ENCODE results near the gene OR10A5.
"Not testable (repeated sequence)": the region's sequence is repeated elsewhere in the genome, so short reads cannot be mapped to it uniquely, and the experiment has no call there.

Gene OR10A5

GRCh38 chr11:6845383-6845782 is at the start of gene OR10A5:
TSS of gene OR10A5 (plus strand) at chr11:6845683. CDS start at chr11:6845683, 0 bp downstream.
- no peak within 1 kb of the TSS for H3K4me3 ChIP-seq (ENCODE audit: low read length)
- TF ChIP-seq ZNF274 (IDR thresholded peaks at IDR 0.05; ENCODE audit: low read depth, low read length): no peak

DNA sequence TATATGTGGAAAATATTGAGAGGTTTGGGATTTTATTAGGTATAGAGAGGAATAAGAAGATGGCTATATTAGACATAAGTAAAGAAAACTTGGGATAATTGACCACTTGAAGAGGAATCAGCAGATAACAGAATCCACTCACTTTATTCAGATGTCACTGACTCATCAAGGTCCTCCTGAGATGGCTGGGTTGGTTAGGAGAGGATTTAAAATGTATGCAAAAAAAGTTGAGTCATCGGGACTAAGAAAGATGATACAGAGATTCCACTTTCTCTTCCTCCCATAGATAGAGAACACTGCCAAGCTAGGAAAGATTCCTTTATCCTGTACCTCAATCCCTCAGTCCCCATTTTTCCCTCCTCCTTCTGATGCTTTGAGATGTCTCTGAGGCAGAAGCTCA is 46.1 kb upstream of the OR10A5 start, which contains the start of gene OR6A2:
OR6A2 (minus strand) TSS at position 288 of the 400 bp plus-strand sequence. CDS start 3,981 bp downstream, outside the sequence.
- no peak within 1 kb of the TSS for H3K4me3 ChIP-seq (ENCODE audit: low read length)
- TF ChIP-seq ZNF274 (IDR thresholded peaks at IDR 0.05; ENCODE audit: low read depth, low read length): no peak

DNA sequence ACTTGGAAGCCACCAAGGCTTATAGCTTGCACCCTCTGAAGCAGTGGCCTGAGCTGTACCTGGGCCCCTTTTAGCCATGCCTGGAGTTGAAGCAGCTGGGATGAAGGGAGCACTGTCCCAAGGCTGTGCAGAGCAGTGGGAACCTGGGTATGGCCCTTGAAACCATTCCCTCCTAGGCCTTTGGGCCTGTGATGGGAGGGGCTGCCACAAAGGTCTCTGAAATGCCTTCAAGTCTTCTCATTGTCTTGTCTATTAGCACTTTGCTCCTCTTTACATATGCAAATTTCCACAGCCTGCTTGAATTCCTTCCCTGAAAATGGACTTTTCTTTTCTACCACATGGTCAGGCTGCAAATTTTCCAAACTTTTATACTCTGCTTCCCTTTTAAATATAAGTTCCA is 44.4 kb upstream of the OR10A5 start:
- H3K4me3 ChIP-seq (ENCODE audit: low read length): not testable (repeated sequence)

GRCh38 chr11:6812390-6813005 is 33.0 kb upstream of the OR10A5 start:
- no peak for TF ChIP-seq ZNF274 (IDR thresholded peaks at IDR 0.05; ENCODE audit: low read depth, low read length)
- H3K4me3 ChIP-seq (ENCODE audit: low read length): no peak overlapping the region

- no peak for TF ChIP-seq ZNF274 (IDR thresholded peaks at IDR 0.05; ENCODE audit: low read depth, low read length)
- no peak overlapping the region for H3K4me3 ChIP-seq (ENCODE audit: low read length)
Observed at GRCh38 chr11:6813656-6814055, 31.8 kb upstream of the OR10A5 start.

- no peak overlapping the region for H3K4me3 ChIP-seq (ENCODE audit: low read length)
- no peak for TF ChIP-seq ZNF274 (IDR thresholded peaks at IDR 0.05; ENCODE audit: low read depth, low read length)
Observed at GRCh38 chr11:6817694-6818093, 27.8 kb upstream of the OR10A5 start.

GRCh38 chr11:6818967-6819366 is 26.5 kb upstream of the OR10A5 start:
- no peak for TF ChIP-seq ZNF274 (IDR thresholded peaks at IDR 0.05; ENCODE audit: low read depth, low read length)
- H3K4me3 ChIP-seq (ENCODE audit: low read length): no peak overlapping the region

- H3K4me3 ChIP-seq (ENCODE audit: low read length): no peak overlapping the region
- TF ChIP-seq ZNF274 (IDR thresholded peaks at IDR 0.05; ENCODE audit: low read depth, low read length): no peak
Observed at GRCh38 chr11:6824136-6824823, 21.2 kb upstream of the OR10A5 start.

DNA sequence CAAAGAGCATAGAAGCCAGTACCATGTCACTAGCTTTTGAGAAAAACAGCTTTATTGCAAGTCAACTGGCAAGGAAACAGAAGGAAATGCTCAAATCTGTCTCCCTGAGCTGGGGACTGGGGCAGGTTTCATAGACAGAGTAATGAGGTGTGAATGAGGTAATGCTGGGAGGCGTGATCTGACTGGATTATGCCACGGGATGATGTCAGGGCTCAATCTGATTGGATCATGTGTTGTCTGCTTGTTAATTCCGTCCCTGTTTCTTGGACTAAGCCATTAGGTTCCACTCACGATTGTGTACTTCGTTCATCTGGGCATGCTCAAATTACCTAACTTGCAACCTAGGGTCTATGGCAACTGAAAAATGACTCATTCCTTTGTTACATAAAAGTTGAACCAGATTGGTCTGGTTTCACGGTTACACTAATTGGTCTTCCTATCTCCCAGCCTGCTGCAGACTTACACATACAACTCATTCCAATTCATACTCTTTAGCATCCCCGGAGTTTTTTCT is 20.2 kb upstream of the OR10A5 start:
- no peak for TF ChIP-seq ZNF274 (IDR thresholded peaks at IDR 0.05; ENCODE audit: low read depth, low read length)

DNA sequence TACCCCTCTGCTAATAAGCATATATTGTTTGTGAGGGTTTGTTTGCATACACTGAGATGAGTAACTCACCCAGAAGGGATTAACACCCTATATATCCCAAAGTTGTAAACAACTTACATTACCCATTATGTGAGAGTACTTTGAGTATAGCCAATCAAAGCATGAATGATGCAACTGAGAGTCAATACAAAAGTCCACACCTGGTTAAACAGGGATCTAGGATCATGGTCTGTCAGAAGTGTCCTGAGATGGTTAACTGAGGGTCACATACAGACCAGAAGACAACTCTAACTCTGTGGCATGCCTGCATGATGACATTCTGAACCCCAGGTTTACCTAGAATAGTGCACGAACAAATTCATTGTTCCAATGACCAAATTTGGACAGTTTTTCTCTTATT is 17.4 kb upstream of the OR10A5 start:
- no peak for TF ChIP-seq ZNF274 (IDR thresholded peaks at IDR 0.05; ENCODE audit: low read depth, low read length)
- no peak overlapping the region for H3K4me3 ChIP-seq (ENCODE audit: low read length)

More for the DNA sequence above, 20.2 kb upstream of the OR10A5 start:
- H3K4me3 ChIP-seq (ENCODE audit: low read length): no peak overlapping the region

DNA sequence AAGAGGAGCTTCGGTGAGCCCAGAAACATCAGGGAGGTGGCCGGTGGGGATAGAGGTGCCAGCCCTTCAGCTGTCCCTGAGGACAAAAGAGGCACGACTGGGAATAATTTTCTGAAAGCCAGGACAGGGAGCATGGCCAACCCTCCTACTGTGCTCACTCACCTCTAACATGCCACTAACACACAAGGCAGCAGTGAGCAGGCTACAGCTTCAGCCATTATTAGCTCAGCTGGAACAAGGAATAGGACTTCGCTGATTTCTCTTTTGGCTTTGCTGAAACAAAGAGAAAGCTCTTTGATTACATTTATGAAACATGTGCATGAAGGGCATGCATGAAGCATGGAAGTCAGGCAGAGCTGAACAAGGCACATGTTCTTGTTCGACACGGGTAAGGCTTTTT is 12.1 kb upstream of the OR10A5 start:
- no peak for TF ChIP-seq ZNF274 (IDR thresholded peaks at IDR 0.05; ENCODE audit: low read depth, low read length)
- H3K4me3 ChIP-seq (ENCODE audit: low read length): no peak overlapping the region

DNA sequence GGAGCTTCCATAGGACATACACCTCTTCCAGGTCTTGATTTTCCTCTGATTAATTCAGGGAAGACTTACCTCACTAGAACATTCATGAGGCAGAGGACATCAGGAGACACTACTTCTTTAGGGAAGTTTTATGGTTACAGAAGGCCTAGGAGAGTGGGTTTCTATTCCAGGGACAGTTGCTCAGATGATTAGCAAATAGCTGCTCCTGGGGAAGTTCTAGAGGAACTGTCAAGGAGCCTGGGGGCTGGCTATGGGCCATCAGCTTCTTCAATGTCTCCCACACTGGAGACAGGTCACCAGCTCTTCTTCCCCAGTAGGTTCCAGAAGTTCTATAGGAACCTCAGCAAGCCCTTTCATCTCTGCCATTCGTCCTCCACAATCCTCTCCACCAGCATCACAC is 11.5 kb upstream of the OR10A5 start:
- no peak overlapping the region for H3K4me3 ChIP-seq (ENCODE audit: low read length)
- TF ChIP-seq ZNF274 (IDR thresholded peaks at IDR 0.05; ENCODE audit: low read depth, low read length): no peak

DNA sequence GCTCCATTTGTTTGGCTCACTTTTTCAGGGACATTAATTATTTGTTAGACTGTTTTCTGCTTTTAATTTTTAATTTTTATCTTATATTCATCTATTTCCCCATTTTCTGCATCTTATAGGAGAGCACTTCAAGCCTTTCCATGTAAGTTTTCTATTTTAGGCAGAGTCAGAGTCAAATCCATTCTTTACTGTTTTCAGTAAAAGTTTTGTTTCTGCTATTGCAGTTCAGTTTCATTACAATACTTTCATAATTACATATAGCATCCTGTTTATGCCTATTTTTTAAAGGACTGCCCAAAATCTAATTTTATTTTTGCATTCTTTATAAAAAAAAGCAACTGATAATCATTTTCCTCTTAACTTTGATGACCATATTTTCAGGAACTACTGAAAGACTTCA is 3.8 kb upstream of the OR10A5 start:
- no peak overlapping the region for H3K4me3 ChIP-seq (ENCODE audit: low read length)
- TF ChIP-seq ZNF274 (IDR thresholded peaks at IDR 0.05; ENCODE audit: low read depth, low read length): no peak

DNA sequence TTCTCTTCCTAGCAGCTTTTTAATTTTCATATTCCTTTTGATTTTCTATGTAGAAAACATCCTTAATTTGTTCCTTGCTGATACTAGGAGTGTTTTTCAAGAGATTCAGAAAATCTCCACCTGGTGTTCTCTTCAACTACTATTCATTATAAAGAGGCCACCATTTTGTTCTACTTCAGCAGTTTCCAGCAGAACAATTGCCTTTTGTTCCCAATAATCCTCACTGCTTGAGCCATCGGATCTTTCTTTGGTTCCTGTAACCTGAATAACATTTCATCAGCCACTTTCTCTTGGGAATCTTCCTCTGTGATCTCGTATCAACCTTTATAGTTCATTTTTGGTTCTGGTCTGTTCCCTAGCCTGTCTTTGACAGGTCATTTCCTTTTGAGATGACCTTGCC is 1.8 kb upstream of the OR10A5 start:
- H3K4me3 ChIP-seq (ENCODE audit: low read length): no peak overlapping the region
- no peak for TF ChIP-seq ZNF274 (IDR thresholded peaks at IDR 0.05; ENCODE audit: low read depth, low read length)

DNA sequence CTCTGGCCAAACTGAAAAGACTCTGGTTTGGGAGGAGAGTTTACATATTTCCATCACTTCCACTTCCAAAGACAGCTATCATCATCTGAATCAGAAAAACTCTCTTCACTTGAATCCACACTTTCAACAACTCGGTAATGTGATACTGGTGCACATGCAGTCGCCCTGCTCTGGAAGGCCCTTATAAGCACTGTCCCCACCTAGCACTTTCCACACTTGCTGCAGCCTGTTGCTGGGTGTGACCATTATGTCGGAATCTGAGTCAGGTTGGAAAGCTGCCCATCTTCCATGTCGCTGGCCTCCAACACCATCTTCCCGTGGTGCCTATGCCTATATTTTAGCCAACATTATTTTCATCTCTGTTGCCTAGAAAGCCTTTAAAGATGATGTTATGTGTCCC is 1.1 kb upstream of the OR10A5 start:
- no peak for TF ChIP-seq ZNF274 (IDR thresholded peaks at IDR 0.05; ENCODE audit: low read depth, low read length)
- H3K4me3 ChIP-seq (ENCODE audit: low read length): no peak overlapping the region

Data from GM08714 (cell line).